ENCODE results near the gene AFTPH. TPM values are rescaled to one million over a fixed set of nuclear protein-coding genes. Genes with fewer than 3 reads are reported as not detected.

AFTPH gene
- total RNA-seq, 4 donors from 2014 or later: 23.0 to 35.5 (median 27.7) TPM

DNA sequence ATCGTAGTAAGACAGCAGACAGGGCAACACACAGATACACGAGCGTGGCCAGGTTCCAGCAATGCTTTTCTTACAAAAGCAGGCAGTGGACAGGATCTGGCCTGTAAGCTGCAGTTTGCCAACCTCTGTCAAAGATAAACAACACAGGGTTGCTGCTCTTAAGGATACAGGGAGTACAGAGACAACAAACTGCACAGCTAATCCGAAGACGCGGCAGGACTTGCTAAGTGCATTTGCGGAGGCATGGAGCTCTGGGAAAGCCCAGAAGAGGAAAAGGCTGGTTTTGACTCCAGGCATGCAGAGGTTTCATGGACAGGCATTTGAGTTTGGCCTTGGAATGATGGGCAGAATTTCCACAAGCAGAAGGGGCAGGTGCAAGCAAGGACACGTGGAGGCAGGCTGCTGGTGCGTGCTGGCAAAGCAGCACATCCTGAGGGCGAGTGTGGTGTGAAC is 105.2 kb downstream of the AFTPH start:
- TF ChIP-seq, protein P1, sequence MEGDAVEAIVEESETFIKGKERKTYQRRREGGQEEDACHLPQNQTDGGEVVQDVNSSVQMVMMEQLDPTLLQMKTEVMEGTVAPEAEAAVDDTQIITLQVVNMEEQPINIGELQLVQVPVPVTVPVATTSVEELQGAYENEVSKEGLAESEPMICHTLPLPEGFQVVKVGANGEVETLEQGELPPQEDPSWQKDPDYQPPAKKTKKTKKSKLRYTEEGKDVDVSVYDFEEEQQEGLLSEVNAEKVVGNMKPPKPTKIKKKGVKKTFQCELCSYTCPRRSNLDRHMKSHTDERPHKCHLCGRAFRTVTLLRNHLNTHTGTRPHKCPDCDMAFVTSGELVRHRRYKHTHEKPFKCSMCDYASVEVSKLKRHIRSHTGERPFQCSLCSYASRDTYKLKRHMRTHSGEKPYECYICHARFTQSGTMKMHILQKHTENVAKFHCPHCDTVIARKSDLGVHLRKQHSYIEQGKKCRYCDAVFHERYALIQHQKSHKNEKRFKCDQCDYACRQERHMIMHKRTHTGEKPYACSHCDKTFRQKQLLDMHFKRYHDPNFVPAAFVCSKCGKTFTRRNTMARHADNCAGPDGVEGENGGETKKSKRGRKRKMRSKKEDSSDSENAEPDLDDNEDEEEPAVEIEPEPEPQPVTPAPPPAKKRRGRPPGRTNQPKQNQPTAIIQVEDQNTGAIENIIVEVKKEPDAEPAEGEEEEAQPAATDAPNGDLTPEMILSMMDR (IDR thresholded peaks at IDR 0.05): no peak
- no peak for DNase-seq (ENCODE audit: low spot score)
- no peak for ATAC-seq (ENCODE audit: low FRiP score)

- ATAC-seq (ENCODE audit: low FRiP score) (no peak), DNase-seq (ENCODE audit: low spot score) (no peak)
- TF ChIP-seq, protein P1 (IDR thresholded peaks at IDR 0.05): no peak
Observed at GRCh38 chr2:64629875-64630274, 105.7 kb downstream of the AFTPH start.

DNA sequence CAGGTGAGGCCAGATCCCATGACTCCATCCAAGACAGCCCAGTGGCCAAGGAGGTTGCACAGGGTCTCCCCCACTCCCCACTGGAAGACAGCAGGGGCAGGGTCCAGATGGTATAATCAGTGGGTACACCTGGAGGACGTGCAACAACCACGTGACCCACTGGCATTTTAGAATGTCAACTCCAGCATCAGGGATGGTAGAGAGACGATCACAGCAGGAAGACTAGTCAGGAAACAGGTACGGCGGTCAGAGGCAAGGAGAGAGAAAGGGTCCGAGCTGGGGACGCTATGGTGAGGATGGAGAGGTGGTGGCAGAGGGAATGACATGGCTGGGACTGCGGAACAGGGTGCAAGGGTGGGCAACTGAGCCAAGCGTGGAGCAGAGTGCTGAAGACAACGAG is 106.6 kb downstream of the AFTPH start:
- no peak for ATAC-seq (ENCODE audit: low FRiP score)
- TF ChIP-seq, protein P1 (IDR thresholded peaks at IDR 0.05): no peak
- no peak for DNase-seq (ENCODE audit: low spot score)

GRCh38 chr2:64631771-64632170 is 107.6 kb downstream of the AFTPH start:
- ATAC-seq (ENCODE audit: low FRiP score): no peak
- TF ChIP-seq, protein P1 (IDR thresholded peaks at IDR 0.05): no peak
- no peak for DNase-seq (ENCODE audit: low spot score)

DNA sequence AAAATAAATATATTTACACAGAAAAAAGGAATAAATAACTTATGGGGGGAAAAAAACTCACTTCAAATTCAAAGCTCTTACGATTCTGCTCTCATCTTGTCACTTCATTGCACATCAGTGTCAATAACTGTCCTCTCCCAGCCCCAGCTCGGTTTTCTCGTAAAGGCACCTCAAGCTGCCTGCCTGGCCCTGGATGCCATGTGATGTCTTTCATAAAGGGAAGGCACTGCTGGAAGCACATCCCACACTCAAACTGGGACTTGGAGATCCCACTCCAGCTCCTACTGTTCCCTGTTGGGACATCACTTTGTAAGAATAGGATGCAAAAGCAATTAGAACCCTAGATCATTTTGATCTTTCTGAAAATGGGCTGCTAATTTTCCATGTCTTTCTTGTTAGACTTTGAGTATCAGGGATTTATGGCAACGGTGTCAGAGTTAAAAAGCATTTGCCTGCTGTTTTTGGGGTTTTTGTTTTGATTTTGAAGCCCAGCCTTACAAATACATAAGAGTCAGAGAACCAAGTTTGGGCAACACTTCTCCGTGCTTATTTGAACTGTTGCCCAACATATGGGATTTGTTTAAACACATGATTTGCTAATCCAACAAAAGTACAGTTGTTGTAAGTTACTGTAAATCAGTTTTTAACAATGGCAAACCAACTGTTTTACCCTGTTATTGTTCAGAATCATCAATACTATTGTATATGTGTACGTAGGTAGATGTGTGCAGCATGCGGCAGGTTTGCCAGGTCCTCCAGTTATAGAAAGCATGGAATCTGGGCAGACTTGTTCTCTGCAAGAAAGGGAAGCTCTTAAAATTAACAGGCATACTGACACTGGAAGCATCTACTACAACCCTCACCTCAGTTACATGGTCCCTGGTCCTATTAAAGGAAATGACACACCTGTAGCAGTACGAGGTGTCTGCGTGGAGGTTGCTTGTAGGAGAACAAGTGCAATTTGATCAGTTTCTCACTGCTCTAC is 109.0 kb downstream of the AFTPH start:
- ATAC-seq (ENCODE audit: low FRiP score): no peak
- TF ChIP-seq, protein P1 (IDR thresholded peaks at IDR 0.05): no peak
- DNase-seq (ENCODE audit: low spot score): no peak

- no peak for DNase-seq (ENCODE audit: low spot score)
- TF ChIP-seq, protein P1 (IDR thresholded peaks at IDR 0.05): no peak
- ATAC-seq (ENCODE audit: low FRiP score): no peak
Observed at GRCh38 chr2:64634345-64635267, 110.5 kb downstream of the AFTPH start.

Measured in omental fat pad (tissue), 4 donors.